Right lobe of liver (tissue), 6 donors: ENCODE measurements around the gene AKR1D1. TPM values are rescaled to one million over a fixed set of nuclear protein-coding genes. Genes with fewer than 3 reads are reported as not detected.
"Not testable (repeated sequence)": the region's sequence is repeated elsewhere in the genome, so short reads cannot be mapped to it uniquely, and the experiment has no call there.

ENCODE experiments used
- ATAC-seq, 4 donors: fragments of 200-7000 bp; cut with Tn5 transposase; one replicate each; pipeline ENCODE4 v1.9.1; 2020; ENCODE audit warnings: mild to moderate bottlenecking in 4 of 4, moderate library complexity in 4 of 4
- DNase-seq, 3 donors: peaks; one replicate each; pipeline ENCODE4 v3.0.0-alpha.2; 2020
- H3K27ac ChIP-seq, 3 donors: fragments of 200-600 bp; one replicate each; pipeline ENCODE4 v1.8.0; 2022
- H3K27me3 ChIP-seq, 2 donors: fragments of 200-600 bp; one replicate each; pipeline ENCODE4 v1.8.0; 2022
- H3K36me3 ChIP-seq, 4 donors: fragments of 200-600 bp; sonication (generic) in 1 of 4; one replicate each; pipeline versions ENCODE4 v1.5.1 to v1.8.0; 2017 to 2022; ENCODE audit warnings: control low read depth in 1 of 4
- H3K4me1 ChIP-seq, 4 donors: fragments of 200-600 bp; sonication (generic) in 1 of 4; one replicate each; pipeline versions ENCODE4 v1.5.1 to v1.8.0; 2017 to 2022; ENCODE audit warnings: control low read depth in 1 of 4
- H3K4me3 ChIP-seq, 3 donors: fragments of 200-600 bp; one replicate each; pipeline ENCODE4 v1.8.0; 2022
- H3K9me3 ChIP-seq, 4 donors: fragments of 200-600 bp; sonication (generic) in 1 of 4; one replicate each; pipeline versions ENCODE4 v1.5.1 to v1.8.0; 2017 to 2022; ENCODE audit warnings: control low read depth in 1 of 4
- POLR2A ChIP-seq: fragments of 450-650 bp; IDR thresholded peaks from one replicate; pipeline ENCODE4 v1.6.1; 2017; ENCODE audit warnings: antibody characterized with exemption, mild to moderate bottlenecking
- WGBS: methylation state at CpG from one replicate; pipeline ENCODE4 v1.1.6; 2018; ENCODE audit warnings: low coverage, low lambda C conversion rate; ENCODE audit not compliant: insufficient coverage; ENCODE audit errors: missing lambda C conversion rate; 5-methylcytosine and 5-hydroxymethylcytosine counted together
- intact Hi-C, 2 donors: fragments of 100-400 bp; cut with DNase I; formaldehyde crosslinking; loops; one replicate each; pipeline versions ENCODE4 v1.11.2 to v1.14.1; 2022
- total RNA-seq, 6 experiments: library from RNA; depleted of rRNA in 2 of 6; stranded (reverse); fragments of >200 nt in 2 of 6; fragmentation: NEBNext Ultra II Directional in 3 of 6; extraction: Animal tissue kit (Norgen Biotek cat#: 25700) in 3 of 6; gene quantifications; one replicate each; pipeline versions ENCODE4 v1.1.0 to v1.2.4, GENCODE V29; 2016 to 2023
- TF ChIP-seq, protein P1 (sequence below), 4 donors: fragments of 200-600 bp in 3 of 4; fragments of 450-650 bp in 1 of 4; IDR thresholded peaks; one replicate each; pipeline versions ENCODE4 v1.5.1 to v1.8.0; 2016 to 2022; ENCODE audit warnings: antibody characterized with exemption in 4 of 4, mild to moderate bottlenecking in 2 of 4
- donor health status: DM: no; HTN: yes; CAD: no.
- donor health status: DM: no; HTN: no; CAD: no.
- donor health status: DM: no; HTN: no; CAD: no.
- donor health status: DM: no; HTN: yes; CAD: no.
- donor health status: DM: no; HTN: yes; CAD: no.

AKR1D1 gene
- total RNA-seq, 6 experiments from 2014 or later = 43.8 to 332 (median 93.6) TPM

DNA sequence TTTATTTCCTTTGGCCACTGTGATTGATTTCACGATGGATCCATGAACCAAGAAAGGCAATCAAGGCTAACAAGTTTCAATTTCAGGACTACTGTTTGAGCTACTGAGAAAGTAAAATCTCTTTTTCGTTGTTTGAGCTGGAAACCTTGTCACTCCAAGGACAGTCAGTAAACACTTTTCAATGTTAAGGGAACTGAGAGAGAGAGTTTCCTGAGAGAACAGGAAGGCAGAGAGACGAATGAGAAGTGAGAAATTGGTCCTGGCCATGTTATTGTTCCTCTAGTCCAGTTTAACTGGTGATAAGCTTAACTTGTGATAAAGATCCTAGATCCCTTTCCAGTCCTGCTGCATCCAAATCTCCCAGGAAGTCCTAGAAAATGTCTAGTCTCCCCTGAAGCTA lies 909 bp upstream of the AKR1D1 start:
- H3K27ac ChIP-seq = peak overlapping the region in 1 of 3 donors; percentile 77
- H3K4me3 ChIP-seq = no peak overlapping the region
- no peaks in the 10 kb centered on the region for H3K9me3 ChIP-seq
- TF ChIP-seq, protein P1, sequence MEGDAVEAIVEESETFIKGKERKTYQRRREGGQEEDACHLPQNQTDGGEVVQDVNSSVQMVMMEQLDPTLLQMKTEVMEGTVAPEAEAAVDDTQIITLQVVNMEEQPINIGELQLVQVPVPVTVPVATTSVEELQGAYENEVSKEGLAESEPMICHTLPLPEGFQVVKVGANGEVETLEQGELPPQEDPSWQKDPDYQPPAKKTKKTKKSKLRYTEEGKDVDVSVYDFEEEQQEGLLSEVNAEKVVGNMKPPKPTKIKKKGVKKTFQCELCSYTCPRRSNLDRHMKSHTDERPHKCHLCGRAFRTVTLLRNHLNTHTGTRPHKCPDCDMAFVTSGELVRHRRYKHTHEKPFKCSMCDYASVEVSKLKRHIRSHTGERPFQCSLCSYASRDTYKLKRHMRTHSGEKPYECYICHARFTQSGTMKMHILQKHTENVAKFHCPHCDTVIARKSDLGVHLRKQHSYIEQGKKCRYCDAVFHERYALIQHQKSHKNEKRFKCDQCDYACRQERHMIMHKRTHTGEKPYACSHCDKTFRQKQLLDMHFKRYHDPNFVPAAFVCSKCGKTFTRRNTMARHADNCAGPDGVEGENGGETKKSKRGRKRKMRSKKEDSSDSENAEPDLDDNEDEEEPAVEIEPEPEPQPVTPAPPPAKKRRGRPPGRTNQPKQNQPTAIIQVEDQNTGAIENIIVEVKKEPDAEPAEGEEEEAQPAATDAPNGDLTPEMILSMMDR (IDR thresholded peaks at IDR 0.05) = no peak
- no peak for TF ChIP-seq POLR2A
- intact Hi-C loops = no loop called here
- H3K36me3 ChIP-seq = no peaks in the 10 kb centered on the region
- no peaks in the 10 kb centered on the region for H3K27me3 ChIP-seq
- ATAC-seq (no peak), DNase-seq (no peak)
- 59% methylated on average over 3 of the region's 3 CpGs for WGBS
- peaks cover 0 to 31% (median 2%) of the 10 kb centered on the region in 4 donors for H3K4me1 ChIP-seq

DNA sequence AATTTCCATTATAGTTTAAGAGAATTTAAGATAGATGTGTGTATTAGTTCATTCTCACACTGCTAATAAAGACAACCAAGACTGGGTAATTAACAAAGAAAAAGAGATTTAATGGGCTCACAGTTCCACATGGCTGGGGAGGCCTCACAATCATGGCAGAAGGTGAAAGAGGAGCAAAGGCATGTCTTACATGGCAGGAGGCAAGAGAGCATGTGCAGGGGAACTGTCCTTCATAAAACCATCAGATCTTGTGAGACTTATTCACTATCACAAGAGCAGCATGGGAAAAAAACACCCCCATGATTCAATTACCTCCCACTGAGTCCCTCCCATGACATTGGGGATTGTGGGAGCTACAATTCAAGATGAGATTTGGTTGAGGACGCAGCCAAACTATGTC lies 473 bp upstream of the AKR1D1 start:
- H3K27ac ChIP-seq = peak overlapping the region in 2 of 3 donors; percentile 52 to 77

DNA sequence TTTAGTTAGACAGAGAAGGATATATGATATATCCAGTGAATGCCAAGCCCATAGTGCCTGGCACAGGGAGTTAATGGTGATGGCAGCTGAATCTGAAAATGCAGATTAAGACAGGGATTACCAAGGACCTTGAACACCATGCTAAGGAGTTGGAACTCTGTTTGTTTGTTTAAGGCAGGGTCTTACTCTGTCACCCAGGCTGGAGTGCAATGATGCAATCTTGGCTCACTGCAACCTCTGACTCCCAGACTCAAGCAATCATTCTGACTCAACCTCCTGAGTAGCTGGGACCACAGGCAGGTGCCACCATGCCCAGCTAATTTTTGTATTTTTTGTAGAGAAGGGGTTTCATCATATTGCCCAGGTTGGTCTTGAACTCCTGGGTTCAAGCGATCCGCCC lies 1.6 kb downstream of the AKR1D1 start:
- Histone ChIP-seq H3K27me3 (no peaks in the 10 kb centered on the region), H3K36me3 (peaks cover 0 to 5% (median 0%) of the 10 kb centered on the region in 4 donors), H3K4me1 (peaks cover 0 to 52% (median 2%) of the 10 kb centered on the region in 4 donors), H3K4me3 (peak overlapping the region; percentile 16 to 66 (median 46)), H3K27ac (peak overlapping the region in 2 of 3 donors; percentile 52 to 75), H3K9me3 (no peaks in the 10 kb centered on the region)
- ATAC-seq = peak; percentile 57 to 71 (median 63)
- intact Hi-C loops = no loop called here
- 46% methylated on average over 2 of the region's 2 CpGs for WGBS
- peak; percentile 38 to 70 (median 58) for DNase-seq
- TF ChIP-seq, protein P1 (IDR thresholded peaks at IDR 0.05) = no peak
- no peak for TF ChIP-seq POLR2A

More for the DNA sequence above, 473 bp upstream of the AKR1D1 start:
- DNase-seq, H3K36me3 ChIP-seq, H3K9me3 ChIP-seq, ATAC-seq, intact Hi-C loops, H3K27me3 ChIP-seq: not testable (repeated sequence)
- H3K4me1 ChIP-seq = peaks cover 0 to 36% (median 2%) of the 10 kb centered on the region in 4 donors
- peak overlapping the region in 1 of 3 donors; percentile 66 for H3K4me3 ChIP-seq
- 23% methylated on average over 1 of the region's 1 CpG for WGBS

DNA sequence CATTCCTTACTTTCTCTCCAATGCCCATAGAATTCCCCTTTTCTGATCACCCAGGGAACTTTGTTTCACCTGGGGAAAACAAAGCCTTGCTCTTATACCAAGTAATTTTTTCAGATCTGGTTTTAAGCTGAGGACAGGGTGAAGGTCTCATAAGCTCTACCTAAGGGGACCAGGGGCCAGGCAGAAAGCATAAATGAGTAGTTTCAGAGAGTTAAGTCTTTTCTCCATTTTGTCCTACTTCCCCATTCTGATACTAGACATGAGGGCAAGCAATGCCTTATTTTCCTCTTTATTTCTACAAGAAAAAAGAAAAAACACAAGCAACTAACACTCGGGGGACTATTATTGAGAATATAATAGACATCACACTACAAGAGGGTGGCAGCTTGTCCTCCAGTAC lies 2.9 kb downstream of the AKR1D1 start:
- Histone ChIP-seq H3K27me3 (no peaks in the 10 kb centered on the region), H3K4me3 (peak overlapping the region in 1 of 3 donors; percentile 66), H3K36me3 (peaks cover 0 to 6% (median 0%) of the 10 kb centered on the region in 4 donors), H3K4me1 (peaks cover 0 to 48% (median 2%) of the 10 kb centered on the region in 4 donors), H3K27ac (peak overlapping the region in 1 of 3 donors; percentile 75), H3K9me3 (no peaks in the 10 kb centered on the region)
- 75% methylated on average over 1 of the region's 1 CpG for WGBS
- intact Hi-C loops = no loop called here
- TF ChIP-seq, protein P1 (IDR thresholded peaks at IDR 0.05) = no peak
- ATAC-seq (no peak), DNase-seq (no peak)

DNA sequence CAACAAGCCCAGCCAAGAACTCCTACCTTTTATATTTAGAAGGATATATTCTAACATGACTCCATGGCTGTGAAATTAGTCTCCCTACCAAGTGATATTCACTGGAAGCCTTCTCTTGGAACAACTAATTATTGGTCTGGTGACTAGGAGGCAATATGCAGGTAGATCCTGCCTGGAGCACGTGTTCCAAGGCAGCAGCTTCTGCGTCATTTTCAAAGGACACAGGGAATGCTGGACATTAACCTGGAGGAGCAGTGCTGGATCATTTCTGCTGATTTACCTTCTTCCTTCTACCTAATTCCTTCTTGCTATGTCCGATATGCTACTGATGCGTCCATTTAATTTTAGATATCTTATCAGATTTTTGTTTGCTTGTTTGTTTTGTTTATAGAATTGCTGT lies 5.6 kb downstream of the AKR1D1 start:
- peak overlapping the region in 2 of 3 donors; percentile 57 to 64 for H3K27ac ChIP-seq
- no peak overlapping the region for H3K4me3 ChIP-seq
- intact Hi-C loops = no loop called here
- peaks cover 0 to 11% (median 0%) of the 10 kb centered on the region in 4 donors for H3K36me3 ChIP-seq
- ATAC-seq (peak; percentile 24 to 68 (median 49)), DNase-seq (peak in 2 of 3 donors; percentile 61 to 62)
- no peaks in the 10 kb centered on the region for H3K27me3 ChIP-seq
- H3K4me1 ChIP-seq = peaks cover 0 to 56% (median 0%) of the 10 kb centered on the region in 4 donors
- no peaks in the 10 kb centered on the region for H3K9me3 ChIP-seq
- TF ChIP-seq POLR2A = no peak
- TF ChIP-seq, protein P1 (IDR thresholded peaks at IDR 0.05) = no peak
- 33% methylated on average over 4 of the region's 4 CpGs for WGBS
